NCI-H345 (cell line): ENCODE data around the gene CPHXL.

ENCODE experiments used
- DNase-seq: peaks from one replicate; lab custom pipeline; 2025; lab: John Stamatoyannopoulos, UW

The CPHXL gene

GRCh38 chr16:75726390-75726789 lies at the start of gene CPHXL:
Gene CPHXL, minus strand, starts transcription at chr16:75726490. Its CDS starts 48 bp downstream, at chr16:75726442.
- DNase-seq = no peak

- no peak for DNase-seq
Measured at GRCh38 chr16:75774197-75774596, 47.9 kb upstream of the CPHXL start.

GRCh38 chr16:75770051-75770450 lies 43.8 kb upstream of the CPHXL start:
- no peak for DNase-seq

GRCh38 chr16:75764154-75764768 lies 38.0 kb upstream of the CPHXL start:
- DNase-seq = peak; percentile 8

DNA sequence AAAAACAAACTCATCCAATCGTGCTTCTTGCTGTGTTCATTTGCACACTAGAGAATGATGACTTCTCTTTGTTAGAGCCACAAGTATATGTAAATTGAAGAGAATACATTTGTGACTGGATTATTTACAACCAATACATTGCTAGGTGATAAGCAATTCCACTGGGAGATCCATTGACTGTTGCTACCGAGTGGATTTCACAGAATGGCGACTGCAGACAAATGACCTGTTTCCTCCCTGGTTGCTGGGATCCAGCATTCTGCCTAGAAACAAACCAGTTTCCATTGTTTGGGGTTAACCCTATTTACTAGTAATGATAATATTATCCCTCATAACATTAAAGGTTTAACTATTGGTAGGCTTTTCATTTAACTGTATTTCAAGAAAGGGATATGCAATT lies 36.9 kb upstream of the CPHXL start:
- DNase-seq = no peak

DNA sequence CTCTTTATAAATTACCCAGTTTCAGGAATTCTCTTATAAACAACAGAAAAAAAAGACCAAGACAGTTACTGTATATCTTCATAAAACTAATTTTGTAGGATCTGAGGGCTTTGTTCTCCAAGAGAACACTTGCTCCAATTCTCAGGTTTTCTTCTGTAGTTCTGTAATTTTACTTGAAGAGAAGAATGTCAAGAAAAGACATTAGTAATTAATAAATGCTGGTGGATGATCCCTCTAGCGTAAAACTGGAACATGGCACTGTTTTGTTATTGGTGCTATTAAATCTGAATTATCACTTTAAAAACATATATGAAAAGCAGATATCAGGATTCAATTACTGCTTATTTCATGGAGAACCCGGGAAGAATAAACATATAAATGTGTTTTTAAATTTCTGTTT lies 36.5 kb upstream of the CPHXL start:
- no peak for DNase-seq

DNA sequence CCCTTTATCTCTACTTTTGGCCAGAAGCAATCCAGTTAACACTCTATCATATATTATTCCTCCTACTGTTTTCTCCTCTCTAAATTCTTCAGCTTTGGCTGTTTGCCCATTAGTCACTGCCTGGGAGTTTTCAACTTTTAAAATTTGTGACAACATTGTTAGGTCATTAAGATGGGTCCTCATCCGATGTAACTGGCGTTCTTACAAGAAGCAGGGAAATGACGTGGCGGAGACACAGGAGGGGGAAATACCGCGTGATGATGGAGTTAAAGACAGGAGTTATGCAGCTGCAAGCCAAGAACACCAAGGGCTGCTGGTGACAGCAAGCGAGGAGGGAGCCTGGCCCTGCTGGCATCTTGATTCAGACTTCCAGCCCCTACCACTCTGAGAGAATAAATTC lies 34.8 kb upstream of the CPHXL start:
- no peak for DNase-seq

- no peak for DNase-seq
Measured at GRCh38 chr16:75760018-75760519, 33.8 kb upstream of the CPHXL start.

DNA sequence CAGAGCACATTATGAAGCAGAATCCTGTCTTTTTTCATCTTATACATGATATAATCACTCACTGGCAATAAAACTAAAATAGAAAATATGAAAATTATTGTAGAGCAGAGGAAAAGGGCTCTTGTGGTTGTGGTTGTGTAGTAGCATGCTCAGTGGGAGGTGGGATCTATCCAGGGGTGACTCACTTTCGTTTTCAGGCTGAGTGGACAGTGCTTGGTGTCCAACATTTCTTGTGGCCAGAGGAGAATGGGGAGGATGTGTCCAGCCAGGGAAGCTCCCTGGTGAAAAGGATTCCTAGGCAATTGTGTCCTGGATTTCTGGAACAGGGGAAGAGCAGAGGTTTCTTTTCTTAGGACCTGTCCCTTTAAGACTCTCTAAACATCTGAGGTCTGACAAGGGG lies 31.9 kb upstream of the CPHXL start:
- no peak for DNase-seq

GRCh38 chr16:75754141-75754540 lies 27.9 kb upstream of the CPHXL start:
- DNase-seq = no peak

DNA sequence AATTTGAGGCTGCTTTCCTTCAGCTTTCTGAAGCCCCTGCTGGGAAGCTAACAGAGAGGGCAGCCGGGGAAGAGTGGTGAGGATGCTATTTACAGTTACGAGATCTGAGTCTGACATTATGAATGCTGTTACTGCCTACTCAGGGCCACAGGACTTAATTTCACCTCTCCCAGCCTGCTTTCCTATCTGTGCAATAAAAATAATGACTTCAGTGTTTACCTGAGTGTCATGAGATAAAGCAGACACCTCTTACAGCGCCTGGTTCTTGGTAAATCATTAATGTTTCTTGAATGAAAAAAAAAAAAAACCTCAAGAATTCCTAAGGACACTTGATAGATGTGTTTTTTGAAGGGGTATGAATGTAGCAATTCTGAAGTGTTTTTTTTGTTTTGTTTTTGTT lies 24.2 kb upstream of the CPHXL start:
- DNase-seq = no peak

GRCh38 chr16:75746359-75746758 lies 20.1 kb upstream of the CPHXL start:
- no peak for DNase-seq

DNA sequence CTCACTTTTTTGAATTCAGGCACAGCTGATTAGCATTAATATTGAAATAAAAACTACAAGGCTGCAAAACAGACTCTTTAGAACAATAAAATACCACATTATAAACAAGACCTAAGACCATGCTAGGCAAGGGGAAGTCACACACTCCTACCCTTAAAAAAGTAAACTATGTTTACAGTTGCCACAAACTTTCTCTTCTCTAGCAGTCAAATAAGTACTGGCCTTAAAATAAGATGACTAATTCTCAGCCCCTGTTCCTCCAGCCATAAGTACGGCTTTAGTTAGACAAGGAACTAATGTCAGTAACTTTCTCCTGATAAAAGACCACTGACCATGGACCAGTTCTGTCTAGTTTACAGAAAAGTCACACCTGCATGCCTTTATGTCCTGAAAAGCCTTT lies 19.5 kb upstream of the CPHXL start:
- DNase-seq = no peak

GRCh38 chr16:75745242-75745641 lies 19.0 kb upstream of the CPHXL start:
- DNase-seq = no peak

- DNase-seq = no peak
Measured at GRCh38 chr16:75742424-75743047, 16.2 kb upstream of the CPHXL start.

DNA sequence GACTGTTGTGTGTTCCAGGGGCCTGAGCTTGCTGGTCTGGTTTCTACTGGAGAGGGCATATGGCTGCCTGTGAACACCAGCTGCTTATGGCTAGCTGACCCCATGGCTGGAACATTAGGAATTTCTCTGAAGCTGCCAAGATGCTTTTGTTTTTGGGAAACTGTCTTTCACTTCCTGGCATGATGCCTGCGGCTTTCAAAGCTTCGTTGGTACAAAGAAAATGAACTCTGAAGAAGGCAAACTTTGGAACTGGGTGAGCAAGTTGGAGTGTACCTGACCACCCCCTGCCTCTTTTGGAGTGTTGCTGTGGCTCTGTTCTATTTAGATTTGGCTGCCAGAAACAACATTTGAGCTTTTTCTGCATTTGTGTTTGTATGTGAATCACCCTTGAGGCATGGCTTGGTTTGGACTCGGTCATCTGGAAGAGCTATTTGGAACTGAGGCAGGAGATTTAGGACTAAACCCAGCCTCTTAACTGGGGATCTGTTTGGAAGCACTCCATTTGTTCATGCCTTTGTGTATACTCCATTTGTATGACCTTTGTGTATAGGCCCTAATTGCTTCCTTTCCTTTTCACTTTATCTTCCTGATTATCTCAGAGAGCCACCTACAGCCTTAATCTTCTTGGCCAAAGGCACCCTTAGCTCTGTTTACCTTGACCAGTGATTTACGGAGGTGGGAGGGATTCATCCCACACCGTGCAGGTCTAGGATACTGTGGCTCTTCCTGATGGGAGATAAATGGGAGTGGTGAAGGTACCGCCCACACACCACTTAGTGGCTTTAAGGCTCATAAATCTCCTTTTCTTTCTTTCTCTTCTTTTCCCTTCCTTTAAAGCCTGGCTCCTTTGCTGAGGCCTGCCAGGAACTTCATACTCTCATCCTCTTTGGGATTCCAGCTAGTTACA lies 7.3 kb upstream of the CPHXL start:
- no peak for DNase-seq

DNA sequence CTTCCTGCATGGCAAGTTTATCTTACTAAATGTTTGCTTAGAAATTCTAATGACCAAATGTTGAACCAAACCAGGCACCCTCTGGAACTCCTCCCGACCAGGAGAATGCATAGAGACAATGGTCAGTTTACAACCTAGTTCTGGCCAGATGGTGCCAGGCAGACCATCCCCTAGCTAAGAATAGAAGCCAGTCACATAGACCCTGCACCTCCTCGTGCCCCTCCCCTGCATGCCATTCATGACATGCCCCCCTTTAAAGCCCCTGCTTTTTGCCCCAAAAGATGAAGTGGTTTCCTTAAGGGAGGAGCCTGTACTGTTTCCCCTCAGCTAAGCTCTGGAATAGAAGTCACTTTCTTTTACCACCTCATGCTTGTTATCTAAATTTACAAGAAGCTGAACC lies 6.6 kb upstream of the CPHXL start:
- no peak for DNase-seq

DNA sequence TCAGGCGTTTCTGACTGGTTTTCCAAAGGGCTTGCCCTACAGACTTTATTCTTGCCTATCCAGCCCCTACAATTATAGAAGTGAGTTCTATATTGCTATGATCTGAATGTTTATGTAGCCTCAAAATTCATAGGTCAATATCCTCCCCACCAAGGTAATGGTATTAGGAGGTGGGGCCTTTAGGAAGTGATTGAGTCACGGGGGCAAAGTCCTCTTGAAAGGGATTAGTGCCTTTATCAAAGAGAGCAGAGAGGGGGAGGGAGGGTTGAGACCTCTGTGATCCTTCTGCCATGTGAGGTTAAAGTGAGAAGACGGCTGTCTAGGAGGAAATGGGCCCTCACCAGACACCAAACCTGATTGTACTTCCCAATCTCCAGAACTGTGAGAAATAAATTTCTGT lies 931 bp upstream of the CPHXL start:
- DNase-seq = no peak

DNA sequence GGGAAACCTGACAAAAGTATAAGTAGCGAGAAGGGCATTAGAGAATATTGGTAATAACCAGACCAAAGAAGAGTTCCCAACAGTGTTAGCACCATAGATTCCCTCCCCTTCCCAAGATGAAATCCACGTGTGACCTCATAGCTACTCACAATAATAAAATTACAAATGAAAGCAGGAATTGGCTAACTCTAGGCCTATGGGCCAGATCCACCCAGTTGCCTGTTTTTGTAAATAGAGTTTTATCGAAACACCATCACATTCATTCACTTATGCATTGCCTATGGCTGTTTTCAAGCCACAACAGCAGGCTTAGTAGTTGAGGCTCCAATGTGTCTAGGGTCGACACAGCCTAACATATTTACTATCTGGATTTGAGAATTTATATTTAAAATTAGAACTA lies 7.8 kb downstream of the CPHXL start:
- no peak for DNase-seq

DNA sequence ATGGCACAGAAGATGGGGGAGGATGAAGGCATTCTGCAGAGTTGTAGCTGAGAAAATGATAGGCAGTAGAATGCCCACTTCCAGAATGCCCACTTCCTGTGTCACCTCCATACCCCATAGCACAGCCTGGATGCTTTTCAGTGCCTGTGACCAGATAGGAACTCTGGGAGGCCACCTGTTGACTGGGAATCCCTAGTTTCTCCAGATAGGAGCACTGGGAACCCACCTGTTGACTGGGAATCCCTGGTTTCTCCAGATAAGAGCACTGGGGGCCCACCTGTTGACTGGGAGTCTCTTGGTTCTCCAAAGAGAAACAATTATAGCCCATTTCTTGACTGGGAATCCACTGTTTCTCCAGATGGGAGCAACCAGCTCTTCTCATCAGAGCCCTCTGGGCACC lies 11.6 kb downstream of the CPHXL start:
- no peak for DNase-seq

DNA sequence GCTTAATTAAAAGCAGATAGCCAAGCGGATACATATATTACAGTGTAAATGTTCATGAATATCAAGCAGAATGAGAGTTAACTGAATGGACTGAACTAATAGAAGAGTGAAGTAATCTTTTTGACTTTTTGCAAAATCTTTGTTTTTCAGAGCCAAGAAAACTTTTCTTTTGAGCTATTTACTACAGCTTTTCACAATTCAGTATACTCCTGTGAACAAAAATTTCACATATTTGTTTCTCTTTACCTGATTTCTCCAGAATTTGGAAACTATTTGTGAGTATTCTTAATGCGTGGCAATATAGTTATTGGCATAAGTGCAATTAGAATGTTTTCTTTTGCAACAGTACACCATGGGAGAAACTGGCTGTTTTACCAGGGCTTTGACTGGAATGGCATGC lies 15.9 kb downstream of the CPHXL start:
- DNase-seq = no peak

DNA sequence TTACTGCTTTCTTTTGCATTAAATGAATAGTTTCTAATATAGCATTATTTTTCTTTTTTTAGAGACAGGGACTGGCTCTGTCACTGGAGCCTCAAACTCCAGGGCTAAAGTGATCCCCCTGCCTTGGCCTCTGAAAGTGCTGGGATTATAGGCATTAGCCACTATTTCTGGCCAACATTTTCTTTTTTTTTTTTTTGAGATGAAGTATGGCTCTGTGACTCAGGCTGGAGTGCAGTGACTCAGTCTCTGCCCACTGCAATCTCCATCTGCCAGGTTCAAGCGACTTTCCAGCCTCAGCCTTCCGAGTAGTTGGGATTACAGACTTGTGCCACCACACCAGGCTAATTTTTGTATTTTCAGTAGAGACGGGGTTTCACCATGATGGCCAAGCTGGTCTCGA lies 23.0 kb downstream of the CPHXL start:
- no peak for DNase-seq

GRCh38 chr16:75702242-75702641 lies 24.0 kb downstream of the CPHXL start:
- DNase-seq = no peak
